HEK293 (cell line): ENCODE results near the gene PCSK5.

Experiments used
- CTCF ChIA-PET: fragments of 350-600 bp; formaldehyde crosslinking; extraction: SDS; loops from one replicate; lab custom pipeline; 2021; ENCODE audit warnings: antibody characterized with exemption; lab: Yijun Ruan, JAX
- POLR2A ChIA-PET: fragments of 300-600 bp; formaldehyde crosslinking; extraction: SDS; loops from one replicate; lab custom pipeline; 2020; ENCODE audit warnings: antibody characterized with exemption, inconsistent platforms; lab: Yijun Ruan, JAX
- H3K27ac ChIP-seq: fragments of 200-500 bp; sonication (Bioruptor generic); 2 replicates; pipeline ENCODE4 v1.5.1; 2014; ENCODE audit warnings: low read depth, low read length, control low read depth, inconsistent platforms; ENCODE audit errors: extremely low read depth
- H3K36me3 ChIP-seq, 2 experiments: fragments of 200-500 bp in 1 of 2; sonication (Bioruptor generic) in 1 of 2; 1 replicate in 1 of 2; 2 replicates in 1 of 2; pipeline ENCODE4 v1.5.1; 2014 to 2017; ENCODE audit warnings: inconsistent platforms in 2 of 2, low read length in 2 of 2; ENCODE audit not compliant: control insufficient read depth in 2 of 2, insufficient read depth in 1 of 2
- H3K4me1 ChIP-seq: fragments of 200-500 bp; sonication (Bioruptor generic); 2 replicates; pipeline ENCODE4 v1.5.1; 2014; ENCODE audit warnings: mild to moderate bottlenecking, low read length, inconsistent platforms; ENCODE audit not compliant: control insufficient read depth, insufficient read depth
- H3K4me3 ChIP-seq: 2 replicates; pipeline ENCODE4 v1.5.1; 2011; ENCODE audit warnings: low read depth, mild to moderate bottlenecking, control low read depth, low read length, moderate library complexity
- H3K9me3 ChIP-seq: fragments of 200-500 bp; sonication (Bioruptor generic); 2 replicates; pipeline ENCODE4 v1.5.1; 2014; ENCODE audit warnings: low read depth, low read length, inconsistent platforms; ENCODE audit not compliant: control insufficient read depth, insufficient read depth
- BCL11A ChIP-seq: fragments of 450-650 bp; formaldehyde crosslinking; IDR thresholded peaks from 2 replicates; pipeline ENCODE4 v1.5.1; 2016; ENCODE audit warnings: low read depth, missing biosample characterization, missing genetic modification characterization
- FEZF1 ChIP-seq: fragments of 450-650 bp; formaldehyde crosslinking; IDR thresholded peaks from 2 replicates; pipeline ENCODE4 v1.5.1; 2016; ENCODE audit warnings: missing biosample characterization, missing genetic modification characterization
- GLI2 ChIP-seq: fragments of 450-650 bp; formaldehyde crosslinking; IDR thresholded peaks from 2 replicates; pipeline ENCODE4; 2017; ENCODE audit warnings: missing biosample characterization, missing genetic modification characterization, low read depth, borderline replicate concordance
- MEIS1 ChIP-seq: sonication (generic); formaldehyde crosslinking; IDR thresholded peaks from 2 replicates; pipeline ENCODE4 v1.8.1; 2022; ENCODE audit warnings: missing genetic modification reagents, mild to moderate bottlenecking, borderline replicate concordance
- PATZ1 ChIP-seq: fragments of 450-650 bp; formaldehyde crosslinking; IDR thresholded peaks from 2 replicates; pipeline ENCODE4 v1.5.1; 2016; ENCODE audit warnings: missing biosample characterization, missing genetic modification characterization
- SCRT1 ChIP-seq: fragments of 450-650 bp; formaldehyde crosslinking; IDR thresholded peaks from 2 replicates; pipeline ENCODE4 v1.5.1; 2016; ENCODE audit warnings: missing biosample characterization, missing genetic modification characterization, borderline replicate concordance
- ZFP37 ChIP-seq: fragments of 450-650 bp; formaldehyde crosslinking; IDR thresholded peaks from 2 replicates; pipeline ENCODE4 v1.5.1; 2016; ENCODE audit warnings: missing biosample characterization, missing genetic modification characterization
- ZNF157 ChIP-seq: fragments of 450-650 bp; formaldehyde crosslinking; IDR thresholded peaks from 2 replicates; pipeline ENCODE4 v1.5.1; 2016; ENCODE audit warnings: missing biosample characterization, missing genetic modification characterization
- ZNF184 ChIP-seq: fragments of 450-650 bp; IDR thresholded peaks from 2 replicates; pipeline ENCODE4 v1.5.1; 2018; ENCODE audit warnings: missing biosample characterization, mild to moderate bottlenecking, missing genetic modification characterization
- ZNF248 ChIP-seq: fragments of 450-650 bp; formaldehyde crosslinking; IDR thresholded peaks from 2 replicates; pipeline ENCODE4 v1.5.1; 2017; ENCODE audit warnings: missing biosample characterization, missing genetic modification characterization
- ZNF266 ChIP-seq: fragments of 450-650 bp; formaldehyde crosslinking; IDR thresholded peaks from 2 replicates; pipeline ENCODE4 v1.5.1; 2016; ENCODE audit warnings: missing biosample characterization, missing genetic modification characterization, low read depth
- ZNF280C ChIP-seq: fragments of 450-650 bp; formaldehyde crosslinking; IDR thresholded peaks from 2 replicates; pipeline ENCODE4 v1.5.1; 2016; ENCODE audit warnings: missing biosample characterization, missing genetic modification characterization
- ZNF341 ChIP-seq: fragments of 450-650 bp; formaldehyde crosslinking; IDR thresholded peaks from 2 replicates; pipeline ENCODE4; 2016; ENCODE audit warnings: low read depth, missing biosample characterization, missing genetic modification characterization
- ZNF398 ChIP-seq: fragments of 450-650 bp; formaldehyde crosslinking; IDR thresholded peaks from 2 replicates; pipeline ENCODE4 v1.5.1; 2017; ENCODE audit warnings: missing biosample characterization, missing genetic modification characterization
- ZNF404 ChIP-seq: fragments of 450-650 bp; formaldehyde crosslinking; IDR thresholded peaks from 2 replicates; pipeline ENCODE4 v1.5.1; 2017; ENCODE audit warnings: missing biosample characterization, missing genetic modification characterization
- ZNF510 ChIP-seq: fragments of 450-650 bp; formaldehyde crosslinking; IDR thresholded peaks from 2 replicates; pipeline ENCODE4 v1.5.1; 2018; ENCODE audit warnings: mild to moderate bottlenecking, missing genetic modification characterization, missing biosample characterization; ENCODE audit not compliant: insufficient replicate concordance
- ZNF521 ChIP-seq: fragments of 450-650 bp; formaldehyde crosslinking; IDR thresholded peaks from 2 replicates; pipeline ENCODE4 v1.5.1; 2017; ENCODE audit warnings: missing biosample characterization, mild to moderate bottlenecking, missing genetic modification characterization
- ZNF555 ChIP-seq: fragments of 450-650 bp; formaldehyde crosslinking; conservative IDR thresholded peaks from 2 replicates; pipeline ENCODE4 v1.5.1; 2017; ENCODE audit warnings: missing biosample characterization, mild to moderate bottlenecking, missing genetic modification characterization, inconsistent platforms
- ZNF558 ChIP-seq: fragments of 450-650 bp; formaldehyde crosslinking; IDR thresholded peaks from 2 replicates; pipeline ENCODE4 v1.5.1; 2016; ENCODE audit warnings: missing biosample characterization, missing genetic modification characterization
- ZNF776 ChIP-seq: fragments of 450-650 bp; formaldehyde crosslinking; IDR thresholded peaks from 2 replicates; pipeline ENCODE4 v1.5.0; 2017; ENCODE audit warnings: missing biosample characterization, missing genetic modification characterization, borderline replicate concordance
- ZNF785 ChIP-seq: fragments of 450-650 bp; formaldehyde crosslinking; IDR thresholded peaks from 2 replicates; pipeline ENCODE4 v1.5.1; 2016; ENCODE audit warnings: missing biosample characterization, missing genetic modification characterization
- ZSCAN4 ChIP-seq: fragments of 450-650 bp; formaldehyde crosslinking; IDR thresholded peaks from 2 replicates; pipeline ENCODE4 v1.5.1; 2017; ENCODE audit warnings: missing biosample characterization, missing genetic modification characterization

PCSK5 gene

GRCh38 chr9:75953218-75953617 lies 62.7 kb downstream of the PCSK5 start:
- ChIA-PET POLR2A (no interaction called here), CTCF (interaction anchor here (0.5 to 1.0 kb wide), 2 partner anchors 55 to 355 kb away, joined by 3 read pairs; no protein-coding TSS in a partner anchor)
- H3K4me1 ChIP-seq = peaks cover 2% of the 10 kb centered on the region; the same call in 1 of the 2 replicates
- H3K27ac ChIP-seq = no peak overlapping the region
- TF ChIP-seq FEZF1 (peak; percentile 57; the same call in 1 of the 2 replicates), SCRT1 (tag by site-specific recombination) (no peak), ZNF785 (tag by site-specific recombination) (no peak), ZSCAN4 (tag by site-specific recombination) (no peak)
- TF ChIP-seq, all 188 proteins: peak for 1
- Histone ChIP-seq H3K36me3 (no peaks in the 10 kb centered on the region), H3K4me3 (no peak overlapping the region), H3K9me3 (no peaks in the 10 kb centered on the region)

GRCh38 chr9:75956161-75956560 lies 65.7 kb downstream of the PCSK5 start:
- POLR2A ChIA-PET = no interaction called here
- Histone ChIP-seq H3K36me3 (no peaks in the 10 kb centered on the region), H3K4me3 (no peak overlapping the region), H3K4me1 (peaks cover 2% of the 10 kb centered on the region; the same call in 1 of the 2 replicates), H3K27ac (no peak overlapping the region), H3K9me3 (no peaks in the 10 kb centered on the region)
- CTCF ChIA-PET = no interaction called here
- no peak for TF ChIP-seq ZNF404 (tag by site-specific recombination)
- no peak for TF ChIP-seq PATZ1 (tag by site-specific recombination)
- no peak for TF ChIP-seq ZNF521 (tag by site-specific recombination)
- TF ChIP-seq ZFP37 (tag by site-specific recombination) = no peak
- TF ChIP-seq ZNF558 (tag by site-specific recombination) = no peak
- no peak for TF ChIP-seq ZNF184 (tag by site-specific recombination)

GRCh38 chr9:75957116-75957515 lies 66.6 kb downstream of the PCSK5 start:
- Histone ChIP-seq H3K27ac (no peak overlapping the region), H3K4me1 (peaks cover 2% of the 10 kb centered on the region; the same call in 1 of the 2 replicates), H3K4me3 (no peak overlapping the region), H3K36me3 (no peaks in the 10 kb centered on the region), H3K9me3 (no peaks in the 10 kb centered on the region)
- ChIA-PET POLR2A (no interaction called here), CTCF (interaction anchor here (0.6 kb wide), 1 partner anchor 11 kb away, joined by 3 read pairs; no protein-coding TSS in a partner anchor)
- TF ChIP-seq GLI2 = no peak
- TF ChIP-seq BCL11A (tag by site-specific recombination) = no peak
- TF ChIP-seq ZNF280C = no peak
- TF ChIP-seq ZNF341 (tag by site-specific recombination) = no peak
- TF ChIP-seq ZNF398 (tag by site-specific recombination) = no peak
- TF ChIP-seq ZNF266 (tag by site-specific recombination) = no peak
- TF ChIP-seq ZNF248 (tag by site-specific recombination) = no peak
- TF ChIP-seq ZNF510 (tag by site-specific recombination) = no peak
- no peak for TF ChIP-seq ZNF157
- TF ChIP-seq ZNF776 (tag by site-specific recombination) = no peak
- no peak for TF ChIP-seq MEIS1 (CRISPR knock-in tag)
- TF ChIP-seq ZNF555 (tag by site-specific recombination) = no peak
